DND-41 (cell line): ENCODE measurements around the gene MMRN1.

Source experiments
- EZH2 ChIP-seq: IDR thresholded peaks from 3 replicates; pipeline ENCODE4 v1.6.1; 2012; ENCODE audit warnings: borderline replicate concordance, low read depth, mild to moderate bottlenecking, moderate library complexity, low read length, inconsistent platforms; ENCODE audit not compliant: severe bottlenecking
- TF ChIP-seq, protein P1 (sequence below): IDR thresholded peaks from 2 replicates; pipeline ENCODE4 v1.5.1; 2012; ENCODE audit warnings: borderline replicate concordance, low read length, moderate library complexity, mild to moderate bottlenecking; ENCODE audit not compliant: poor library complexity, severe bottlenecking; ENCODE audit errors: extremely low read depth

DNA sequence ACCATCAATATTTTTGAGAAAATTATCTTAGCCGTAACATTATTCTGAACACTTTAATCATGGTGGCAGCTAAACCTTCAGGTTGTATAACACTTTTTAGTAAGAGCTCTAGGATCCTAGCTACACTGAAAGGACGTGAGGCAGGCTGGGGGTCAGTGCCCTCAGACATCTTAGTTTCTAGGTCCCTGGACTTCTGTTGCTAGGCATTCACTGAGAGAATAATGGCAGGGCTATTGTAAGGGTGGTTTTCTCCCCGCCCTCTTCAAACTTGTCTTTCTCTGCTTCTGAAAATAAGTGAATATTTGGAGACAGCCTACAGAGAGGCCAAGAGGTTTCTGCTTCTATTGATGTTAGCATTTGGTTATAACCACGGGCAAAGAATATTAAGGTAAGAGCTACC, 15.4 kb upstream of the MMRN1 start:
- TF ChIP-seq, protein P1, sequence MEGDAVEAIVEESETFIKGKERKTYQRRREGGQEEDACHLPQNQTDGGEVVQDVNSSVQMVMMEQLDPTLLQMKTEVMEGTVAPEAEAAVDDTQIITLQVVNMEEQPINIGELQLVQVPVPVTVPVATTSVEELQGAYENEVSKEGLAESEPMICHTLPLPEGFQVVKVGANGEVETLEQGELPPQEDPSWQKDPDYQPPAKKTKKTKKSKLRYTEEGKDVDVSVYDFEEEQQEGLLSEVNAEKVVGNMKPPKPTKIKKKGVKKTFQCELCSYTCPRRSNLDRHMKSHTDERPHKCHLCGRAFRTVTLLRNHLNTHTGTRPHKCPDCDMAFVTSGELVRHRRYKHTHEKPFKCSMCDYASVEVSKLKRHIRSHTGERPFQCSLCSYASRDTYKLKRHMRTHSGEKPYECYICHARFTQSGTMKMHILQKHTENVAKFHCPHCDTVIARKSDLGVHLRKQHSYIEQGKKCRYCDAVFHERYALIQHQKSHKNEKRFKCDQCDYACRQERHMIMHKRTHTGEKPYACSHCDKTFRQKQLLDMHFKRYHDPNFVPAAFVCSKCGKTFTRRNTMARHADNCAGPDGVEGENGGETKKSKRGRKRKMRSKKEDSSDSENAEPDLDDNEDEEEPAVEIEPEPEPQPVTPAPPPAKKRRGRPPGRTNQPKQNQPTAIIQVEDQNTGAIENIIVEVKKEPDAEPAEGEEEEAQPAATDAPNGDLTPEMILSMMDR, result no peak
- no peak for TF ChIP-seq EZH2
